ENCODE data around the gene FOXO4. TPM values are rescaled to one million over a fixed set of nuclear protein-coding genes. Genes with fewer than 3 reads are reported as not detected.

Gene FOXO4
- total and polyA plus RNA-seq, 4 donors: 0.50 to 38.2 (median 4.0) TPM

DNA sequence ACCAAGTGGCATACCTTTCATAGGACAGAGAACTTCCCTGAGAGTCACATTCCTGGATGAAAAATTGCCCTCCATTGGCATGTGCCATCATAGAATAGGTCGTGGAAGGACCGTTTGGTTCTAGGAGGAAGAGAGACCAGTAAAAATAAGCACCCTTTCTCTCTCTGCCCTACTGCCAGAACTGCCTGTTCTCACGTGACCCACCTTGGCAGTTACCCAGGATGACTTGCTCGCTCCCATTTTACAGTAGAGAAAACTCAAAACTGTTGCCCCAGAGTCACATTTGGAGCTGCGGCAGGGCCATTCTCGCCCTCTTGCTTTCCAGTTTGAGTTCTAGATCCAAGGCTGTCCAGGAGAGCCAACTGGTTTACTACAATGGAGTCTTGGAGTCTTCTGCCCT is 47.9 kb downstream of the FOXO4 start:
- Histone ChIP-seq H3K27ac (ENCODE audit: low read depth in 1 of 2, low read length in 2 of 2) (no peak overlapping the region), H3K4me3 (ENCODE audit: low read depth in 1 of 3, low read length in 3 of 3) (no peak overlapping the region), H3K36me3 (ENCODE audit: control insufficient read depth in 4 of 4, insufficient read depth in 3 of 4, low read depth in 1 of 4, low read length in 3 of 4) (peaks cover 3 to 18% (median 8%) of the 10 kb centered on the region in 4 donors), H3K9me3 (ENCODE audit: control insufficient read depth in 4 of 4, low read length in 3 of 4) (no peaks in the 10 kb centered on the region), H3K4me1 (ENCODE audit: control insufficient read depth in 4 of 4, insufficient read depth in 4 of 4, low read length in 3 of 4) (peaks cover 0 to 6% (median 3%) of the 10 kb centered on the region in 4 donors), H3K9ac (ENCODE audit: low read depth in 1 of 2, low read length in 2 of 2) (no peak overlapping the region), H3K27me3 (ENCODE audit: control insufficient read depth in 4 of 4, insufficient read depth in 4 of 4, low read length in 3 of 4) (no peaks in the 10 kb centered on the region)
- no peak for DNase-seq (ENCODE audit: low spot score)
- TF ChIP-seq TAF1 (conservative IDR thresholded peaks at IDR 0.05) (no peak), GABPA (IDR thresholded peaks at IDR 0.05 in 1 of 2, conservative IDR thresholded peaks at IDR 0.05 in 1 of 2) (no peak), RAD21 (IDR thresholded peaks at IDR 0.05) (no peak), CTCF (IDR thresholded peaks at IDR 0.05; ENCODE audit: low read depth, low read length, missing input control) (no peak), FOXA1 (IDR thresholded peaks at IDR 0.05) (no peak), HNF4A (conservative IDR thresholded peaks at IDR 0.05) (no peak), EGR1 (IDR thresholded peaks at IDR 0.05; ENCODE audit: low read depth in 2 of 2) (no peak), REST (IDR thresholded peaks at IDR 0.05) (no peak), NR2F2 (IDR thresholded peaks at IDR 0.05) (no peak)
- TF ChIP-seq, protein P1, sequence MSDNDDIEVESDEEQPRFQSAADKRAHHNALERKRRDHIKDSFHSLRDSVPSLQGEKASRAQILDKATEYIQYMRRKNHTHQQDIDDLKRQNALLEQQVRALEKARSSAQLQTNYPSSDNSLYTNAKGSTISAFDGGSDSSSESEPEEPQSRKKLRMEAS (IDR thresholded peaks at IDR 0.05): no peak
- 62% methylated on average over 6 of the region's 6 CpGs for WGBS

- peaks cover 0 to 6% (median 3%) of the 10 kb centered on the region in 4 donors for H3K4me1 ChIP-seq (ENCODE audit: control insufficient read depth in 4 of 4, insufficient read depth in 4 of 4, low read length in 3 of 4)
- no peak within 1 kb of the TSS for H3K27ac ChIP-seq (ENCODE audit: low read depth in 1 of 2, low read length in 2 of 2)
- DNase-seq (ENCODE audit: low spot score): no peak
- H3K9me3 ChIP-seq (ENCODE audit: control insufficient read depth in 4 of 4, low read length in 3 of 4): no peaks in the 10 kb centered on the region
- no peaks in the 10 kb centered on the region for H3K27me3 ChIP-seq (ENCODE audit: control insufficient read depth in 4 of 4, insufficient read depth in 4 of 4, low read length in 3 of 4)
- H3K9ac ChIP-seq (ENCODE audit: low read depth in 1 of 2, low read length in 2 of 2): no peak within 1 kb of the TSS
- no peak for TF ChIP-seq ATF3 (IDR thresholded peaks at IDR 0.05)
- TF ChIP-seq HNF4G (IDR thresholded peaks at IDR 0.05): no peak
- TF ChIP-seq, protein P1 (IDR thresholded peaks at IDR 0.05): no peak
- no peak for TF ChIP-seq CTCF (IDR thresholded peaks at IDR 0.05; ENCODE audit: low read depth, low read length, missing input control)
- no peak for TF ChIP-seq NR2F2 (IDR thresholded peaks at IDR 0.05)
- no peak for TF ChIP-seq FOXA2 (IDR thresholded peaks at IDR 0.05)
- TF ChIP-seq EGR1 (IDR thresholded peaks at IDR 0.05; ENCODE audit: low read depth in 2 of 2): no peak
- no peak for TF ChIP-seq TAF1 (conservative IDR thresholded peaks at IDR 0.05)
- TF ChIP-seq HNF4A (conservative IDR thresholded peaks at IDR 0.05): no peak
- no peak for TF ChIP-seq YY1 (IDR thresholded peaks at IDR 0.05)
- H3K4me3 ChIP-seq (ENCODE audit: low read depth in 1 of 3, low read length in 3 of 3): no peak within 1 kb of the TSS
- H3K36me3 ChIP-seq (ENCODE audit: control insufficient read depth in 4 of 4, insufficient read depth in 3 of 4, low read depth in 1 of 4, low read length in 3 of 4): peaks cover 0 to 11% (median 6%) of the 10 kb centered on the region in 4 donors
- 15% methylated on average over 28 of the region's 28 CpGs for WGBS
These were observed 49.0 kb downstream of the FOXO4 start, which contains the start of gene NLGN3 for GRCh38 chrX:71144651-71145050. NLGN3 (plus strand) TSS chrX:71144841; CDS start chrX:71147750, 2,909 bp downstream.
